GM15510 (cell line): ENCODE measurements around the gene AGAP5.
"Not testable (repeated sequence)": the region's sequence is repeated elsewhere in the genome, so short reads cannot be mapped to it uniquely, and the experiment has no call there.

Source experiments
- POLR2A ChIP-seq: IDR thresholded peaks from 3 replicates; pipeline ENCODE4 v1.6.1; 2011; ENCODE audit warnings: borderline replicate concordance; ENCODE audit not compliant: insufficient read length; ENCODE audit errors: extremely low read depth

The AGAP5 gene

DNA sequence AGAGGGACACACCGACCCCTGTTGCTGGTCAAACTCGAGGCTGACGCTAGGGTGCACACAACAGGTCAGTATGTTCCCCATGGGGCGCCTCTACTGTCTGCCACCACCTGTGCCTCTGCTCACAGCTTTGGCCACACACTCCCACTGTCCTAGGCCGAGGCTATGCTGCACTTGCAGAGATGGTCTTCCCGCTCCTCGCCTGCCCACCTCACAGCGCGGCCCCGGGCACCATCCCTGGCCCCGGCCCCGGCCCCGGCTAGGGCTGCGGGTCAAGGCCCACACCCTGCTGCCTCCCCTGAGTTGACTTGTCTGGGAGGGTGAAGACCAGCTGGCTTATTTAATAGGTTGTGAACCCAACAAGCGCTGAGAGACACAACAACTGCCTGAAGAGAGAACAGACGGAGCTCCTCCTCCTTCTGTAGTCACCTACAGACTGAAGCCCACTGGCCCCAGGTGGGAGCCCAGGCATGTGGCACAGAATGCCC is at the start of gene AGAP5:
AGAP5 (minus strand) TSS at position 435 of the 485 bp plus-strand sequence; CDS start at position 81, 354 bp downstream.
- TF ChIP-seq POLR2A = not testable (repeated sequence)

DNA sequence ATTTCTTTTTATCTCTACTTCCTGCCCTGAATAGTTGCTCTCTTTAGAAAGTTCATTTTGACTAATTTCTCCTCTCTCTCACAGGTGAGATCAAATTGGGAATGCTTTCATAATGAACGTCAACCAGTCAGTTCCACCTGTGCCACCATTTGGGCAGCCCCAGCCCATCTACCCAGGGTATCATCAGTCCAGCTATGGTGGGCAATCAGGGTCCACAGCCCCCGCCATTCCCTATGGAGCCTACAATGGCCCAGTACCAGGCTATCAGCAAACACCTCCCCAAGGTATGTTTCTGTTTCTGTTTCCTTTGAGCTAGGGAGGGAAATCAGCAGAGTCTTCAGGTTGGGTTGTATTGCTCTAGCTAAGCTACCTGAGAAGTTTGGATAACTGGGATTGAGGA is 48.8 kb upstream of the AGAP5 start:
- TF ChIP-seq POLR2A = no peak

GRCh38 chr10:73744664-73744975 is 46.7 kb upstream of the AGAP5 start:
- TF ChIP-seq POLR2A = no peak

DNA sequence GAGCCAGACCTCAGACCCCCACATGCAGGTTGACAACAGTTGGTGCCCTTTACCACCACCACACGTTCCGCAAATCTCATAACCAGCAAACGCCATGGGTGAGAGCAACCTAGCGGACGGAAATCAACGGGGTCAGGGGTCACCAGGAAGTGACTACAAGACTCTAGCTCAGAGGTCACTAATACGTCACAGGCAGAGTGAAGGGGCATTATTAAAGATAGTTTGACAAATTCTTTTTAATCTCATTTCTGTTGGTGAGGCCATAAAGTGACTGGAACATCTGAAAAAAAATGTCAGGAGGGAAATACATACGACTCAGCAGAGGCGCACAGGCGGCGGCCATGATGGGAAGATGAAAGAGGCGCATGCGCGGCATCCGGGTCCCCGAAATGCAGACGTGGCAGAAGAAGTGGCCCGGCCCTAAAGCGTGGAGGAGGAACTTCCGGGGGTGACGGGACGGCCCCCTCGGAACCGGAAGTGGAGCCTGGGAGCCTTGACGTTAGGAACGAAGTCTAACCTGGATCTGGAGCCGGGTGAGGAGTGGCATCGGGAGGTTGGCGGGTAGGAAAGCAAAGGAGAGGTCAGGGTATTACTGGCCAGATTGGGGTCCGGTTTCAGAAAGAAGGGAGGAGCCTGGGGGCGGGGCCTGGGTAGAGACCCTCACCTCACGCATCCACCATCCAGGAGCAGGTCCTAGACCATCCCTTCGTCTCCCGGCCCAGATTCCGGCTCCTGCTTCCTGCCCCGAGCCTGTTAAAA is 46.2 kb upstream of the AGAP5 start, which contains the start of gene SEC24C:
SEC24C (plus strand) TSS at position 468 of the 759 bp plus-strand sequence. CDS start 2,461 bp downstream, outside the sequence.
- TF ChIP-seq POLR2A = peak; percentile 87

DNA sequence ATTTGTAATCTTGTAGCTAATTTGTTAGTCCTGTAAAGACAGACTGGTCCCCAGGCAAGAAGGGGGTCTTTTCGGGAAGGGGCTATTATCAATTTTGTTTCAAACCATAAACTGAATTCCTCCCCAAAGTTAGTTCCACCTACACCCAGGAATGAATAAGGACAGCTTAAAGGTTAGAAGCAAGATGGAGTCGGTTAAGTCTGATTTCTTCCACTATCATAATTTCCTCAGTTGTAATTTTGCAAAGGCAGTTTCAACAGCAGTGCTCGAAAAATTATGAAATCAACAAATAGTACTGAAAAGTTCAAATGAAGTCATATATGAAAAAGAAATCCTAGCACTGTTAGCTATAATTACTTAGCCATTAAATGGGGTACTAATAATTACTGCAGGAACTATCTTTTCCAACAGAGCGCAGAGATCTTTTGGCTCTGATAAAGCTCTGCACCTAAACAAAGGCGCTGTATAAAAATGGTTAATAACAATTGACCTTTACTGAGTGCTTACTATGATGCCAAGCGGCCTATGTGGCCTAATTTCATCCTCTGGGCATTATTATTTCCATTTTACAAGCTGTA is 45.5 kb upstream of the AGAP5 start:
- no peak for TF ChIP-seq POLR2A

GRCh38 chr10:73742454-73742734 is 44.5 kb upstream of the AGAP5 start:
- TF ChIP-seq POLR2A = no peak

DNA sequence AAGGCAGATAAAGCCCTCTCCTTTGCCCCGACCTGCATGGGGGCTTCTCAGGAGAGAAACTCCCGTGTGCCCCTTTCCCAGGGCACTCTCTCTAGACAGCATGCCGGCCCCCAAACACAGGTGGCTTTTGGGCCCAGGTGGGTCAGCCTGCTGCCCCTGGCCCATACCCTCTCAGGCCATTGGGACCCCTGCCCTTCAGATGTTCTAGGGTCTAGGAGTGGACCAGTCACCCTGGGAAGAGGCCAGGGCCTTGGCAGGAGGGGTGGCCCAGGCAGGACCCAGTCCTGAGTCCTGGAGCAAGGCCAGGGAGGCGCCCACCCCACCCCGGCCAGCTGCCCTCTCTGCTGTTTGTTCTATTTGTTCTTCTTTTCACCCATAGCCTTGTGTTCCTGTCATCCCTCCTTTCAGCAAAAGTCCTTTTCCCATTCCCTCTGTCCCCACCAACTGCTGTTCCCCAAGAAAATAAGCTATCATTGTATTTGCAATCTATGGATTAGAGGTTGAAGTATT is 36.9 kb upstream of the AGAP5 start:
- no peak for TF ChIP-seq POLR2A

GRCh38 chr10:73734028-73734720 is 36.3 kb upstream of the AGAP5 start:
- no peak for TF ChIP-seq POLR2A

DNA sequence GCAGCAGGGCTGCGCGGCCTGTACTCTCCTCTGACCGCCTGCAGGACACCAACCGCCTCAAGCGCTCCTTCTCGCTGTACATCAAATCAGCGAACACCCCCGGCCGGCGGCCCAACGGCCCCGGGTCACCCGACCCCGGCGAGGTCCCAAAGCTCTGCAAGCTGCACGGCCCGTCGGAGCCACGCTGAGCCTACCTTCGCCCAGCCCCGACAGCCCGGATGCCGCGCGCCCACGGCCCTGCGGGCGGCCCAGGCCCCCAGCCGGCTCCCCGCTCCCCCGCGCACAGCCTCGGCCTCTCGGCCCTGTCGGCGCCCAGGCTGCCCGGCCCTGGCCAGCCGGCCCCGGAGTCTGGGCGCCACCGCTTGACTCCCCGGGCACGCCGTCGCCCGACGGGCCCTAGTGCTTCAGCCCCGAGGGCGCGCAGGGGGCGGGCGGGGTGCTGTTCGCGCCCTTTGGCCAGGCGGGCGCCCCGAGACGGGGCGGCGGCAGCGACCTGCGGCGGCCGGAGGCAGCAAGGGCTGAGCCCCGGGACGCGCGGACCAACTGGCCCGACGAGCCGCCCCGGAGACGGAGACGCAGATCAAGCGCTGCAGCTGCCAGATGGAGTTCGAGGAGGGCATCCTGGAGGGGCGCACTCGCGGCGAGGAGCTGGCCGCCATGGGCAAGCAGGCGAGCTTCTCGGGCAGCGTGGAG is 35.2 kb upstream of the AGAP5 start:
- TF ChIP-seq POLR2A = no peak

- no peak for TF ChIP-seq POLR2A
Measured at GRCh38 chr10:73732426-73732825, 34.5 kb upstream of the AGAP5 start.

DNA sequence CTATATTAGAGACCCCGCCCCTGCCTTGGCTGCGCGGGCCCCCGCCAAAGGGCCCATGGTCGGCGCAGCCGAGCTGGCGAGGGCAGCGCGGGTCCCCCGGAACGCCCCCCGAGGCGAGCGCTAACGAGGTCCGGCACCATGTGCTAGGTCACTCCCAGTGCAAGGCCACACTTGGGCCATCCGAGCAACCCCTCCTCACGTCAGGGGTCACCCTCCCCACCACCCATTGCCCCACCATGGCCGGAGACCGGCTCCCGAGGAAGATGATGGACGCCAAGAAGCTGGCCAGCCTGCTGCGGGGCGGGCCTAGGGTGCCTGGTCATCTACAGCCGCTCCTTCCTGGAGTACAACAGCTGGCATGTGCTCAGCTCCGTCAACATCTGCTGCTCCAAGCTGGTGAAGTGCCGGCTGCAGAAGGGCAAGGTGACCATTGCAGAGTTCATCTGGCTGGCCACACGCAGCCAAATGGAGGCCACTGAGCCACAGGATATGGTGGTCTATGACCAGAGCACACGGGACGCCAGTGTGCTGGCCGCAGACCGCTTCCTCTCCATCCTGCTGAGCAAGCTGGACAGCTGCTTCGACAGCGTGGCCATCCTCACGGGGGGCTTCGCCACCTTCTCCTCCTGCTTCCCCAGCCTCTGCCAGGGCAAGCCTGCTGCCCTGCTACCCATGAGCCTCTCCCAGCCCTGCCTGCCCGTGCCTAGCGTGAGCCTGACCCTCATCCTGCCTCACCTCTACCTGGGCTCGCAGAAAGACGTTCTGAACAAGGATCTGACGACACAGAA is 33.9 kb upstream of the AGAP5 start:
- no peak for TF ChIP-seq POLR2A

DNA sequence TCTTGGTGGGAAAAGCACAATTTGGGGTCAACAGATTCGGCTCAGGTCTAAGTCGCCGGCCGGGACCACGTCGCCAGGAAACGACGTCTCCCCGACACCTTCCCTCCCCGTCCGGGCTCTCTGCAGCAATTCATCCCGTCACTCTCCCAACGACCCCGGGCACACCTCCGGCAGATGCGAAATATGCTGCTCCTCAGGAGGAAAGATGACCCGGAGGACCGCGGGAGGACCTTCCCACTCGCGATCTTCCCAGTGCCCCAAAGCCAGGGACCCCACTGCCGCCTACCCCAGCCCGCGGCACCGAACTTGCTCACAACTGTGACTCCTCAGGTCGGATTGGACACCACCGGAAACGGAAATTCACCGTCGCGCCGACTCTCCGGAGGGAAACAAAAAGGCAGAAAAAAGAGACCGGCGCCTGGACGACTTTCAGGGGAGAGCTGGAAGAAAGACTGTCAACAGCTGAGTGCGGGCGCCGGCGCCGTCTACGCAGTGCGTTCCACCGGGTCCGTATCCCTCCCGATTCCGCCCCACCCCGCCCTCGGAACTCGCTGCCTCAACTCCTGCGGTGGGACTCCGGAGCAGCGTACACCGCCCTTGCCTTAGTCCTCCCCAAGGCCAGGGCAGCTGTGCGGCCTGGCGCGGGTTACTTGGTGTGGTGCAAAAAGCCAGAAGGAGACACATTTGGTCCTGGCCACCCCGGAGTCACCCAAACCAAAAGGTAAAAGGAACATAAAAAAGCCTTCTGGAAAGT is 32.4 kb upstream of the AGAP5 start:
- peak; percentile 92 for TF ChIP-seq POLR2A

DNA sequence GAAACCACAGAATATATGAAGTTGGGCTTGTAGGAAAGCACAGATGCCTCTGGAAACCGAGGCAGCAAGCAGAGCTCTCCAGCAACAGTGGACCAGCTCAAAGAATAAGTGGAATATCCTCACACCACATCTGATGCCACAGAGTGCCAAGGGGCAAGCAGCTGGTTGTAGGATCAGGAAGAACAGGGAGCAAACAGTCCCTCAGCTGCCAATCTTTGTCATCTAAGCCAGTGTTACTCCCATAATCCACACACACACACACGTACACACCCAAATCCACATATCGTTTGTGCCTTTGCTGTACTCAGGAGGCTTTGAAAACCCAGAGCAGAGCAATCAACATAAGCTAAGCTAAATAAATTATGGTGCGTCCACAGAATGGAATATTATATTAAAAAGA is 25.6 kb upstream of the AGAP5 start:
- no peak for TF ChIP-seq POLR2A
